COLO829 (cell line): ENCODE results near the gene NAIP.
"Not testable (repeated sequence)": the region's sequence is repeated elsewhere in the genome, so short reads cannot be mapped to it uniquely, and the experiment has no call there.

ENCODE experiments used
- DNase-seq: peaks from one replicate; pipeline ENCODE4 v3.0.0; 2012; ENCODE audit warnings: low spot score

NAIP gene

GRCh38 chr5:71025289-71025953, at the start of gene NAIP:
TSS of gene NAIP (minus strand) at chr5:71025339. CDS start at chr5:71012915, 12,424 bp downstream.
- DNase-seq, result not testable (repeated sequence)

- not testable (repeated sequence) for DNase-seq
These were observed 42.3 kb upstream of the NAIP start, which contains the start of gene GTF2H2 for GRCh38 chr5:71067262-71067928. TSS of gene GTF2H2 (minus strand) at chr5:71067676. CDS start at chr5:71062763, 4,913 bp downstream.

GRCh38 chr5:71061322-71061721, 36.2 kb upstream of the NAIP start:
- not testable (repeated sequence) for DNase-seq

GRCh38 chr5:71059426-71059825, 34.3 kb upstream of the NAIP start:
- DNase-seq, result not testable (repeated sequence)

GRCh38 chr5:71044808-71045207, 19.7 kb upstream of the NAIP start:
- not testable (repeated sequence) for DNase-seq

GRCh38 chr5:71044128-71044527, 19.0 kb upstream of the NAIP start:
- DNase-seq, result not testable (repeated sequence)

GRCh38 chr5:71031046-71031776, 6.1 kb upstream of the NAIP start:
- DNase-seq, result not testable (repeated sequence)

GRCh38 chr5:71020643-71021042, 4.5 kb downstream of the NAIP start:
- DNase-seq, result not testable (repeated sequence)

- not testable (repeated sequence) for DNase-seq
These were observed 6.6 kb downstream of the NAIP start for GRCh38 chr5:71018376-71019005.

GRCh38 chr5:71014176-71014575, 11.0 kb downstream of the NAIP start:
- DNase-seq, result no peak

- DNase-seq, result no peak
These were observed 11.6 kb downstream of the NAIP start for GRCh38 chr5:71013575-71013974.

- no peak for DNase-seq
These were observed 13.8 kb downstream of the NAIP start for GRCh38 chr5:71011194-71011792.

- DNase-seq, result not testable (repeated sequence)
These were observed 18.2 kb downstream of the NAIP start for GRCh38 chr5:71006983-71007382.

- not testable (repeated sequence) for DNase-seq
These were observed 40.3 kb downstream of the NAIP start for GRCh38 chr5:70984882-70985281.

- not testable (repeated sequence) for DNase-seq
These were observed 57.9 kb downstream of the NAIP start for GRCh38 chr5:70967220-70967619.

GRCh38 chr5:70964531-70964930, 60.6 kb downstream of the NAIP start:
- not testable (repeated sequence) for DNase-seq

GRCh38 chr5:70953068-70953467, 72.1 kb downstream of the NAIP start:
- not testable (repeated sequence) for DNase-seq

- DNase-seq, result not testable (repeated sequence)
These were observed 92.6 kb downstream of the NAIP start for GRCh38 chr5:70932560-70932959.

- not testable (repeated sequence) for DNase-seq
These were observed 93.3 kb downstream of the NAIP start for GRCh38 chr5:70931709-70932368.

GRCh38 chr5:70925211-70925562, 100.0 kb downstream of the NAIP start:
- DNase-seq, result not testable (repeated sequence)
